NCI-H774 (cell line): ENCODE results near the gene ZNF74.

Source experiments
- DNase-seq: peaks from one replicate; lab custom pipeline; 2025; lab: John Stamatoyannopoulos, UW

The ZNF74 gene

DNA sequence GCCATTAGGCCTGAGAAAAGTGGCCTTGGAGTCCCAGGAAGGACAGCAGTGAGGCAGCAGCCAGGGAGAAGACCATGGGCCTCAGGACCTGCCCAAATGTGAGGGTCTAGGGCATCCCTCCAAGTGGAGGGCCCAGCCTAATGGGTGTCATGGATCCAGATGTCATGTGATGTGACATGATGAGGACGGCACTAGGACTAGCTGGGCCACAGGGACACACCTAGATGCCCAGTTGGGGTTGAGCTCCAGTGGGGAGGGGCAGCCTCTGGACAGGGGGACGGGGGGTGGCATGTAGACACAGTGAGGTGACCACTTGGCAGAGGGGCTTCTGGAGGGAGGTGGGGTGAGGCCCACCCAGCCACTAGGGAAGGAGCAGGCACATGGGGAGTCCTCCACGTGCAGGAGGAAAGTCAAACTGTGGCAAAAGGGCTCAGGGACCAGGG, 38.3 kb downstream of the ZNF74 start:
- DNase-seq, result no peak

DNA sequence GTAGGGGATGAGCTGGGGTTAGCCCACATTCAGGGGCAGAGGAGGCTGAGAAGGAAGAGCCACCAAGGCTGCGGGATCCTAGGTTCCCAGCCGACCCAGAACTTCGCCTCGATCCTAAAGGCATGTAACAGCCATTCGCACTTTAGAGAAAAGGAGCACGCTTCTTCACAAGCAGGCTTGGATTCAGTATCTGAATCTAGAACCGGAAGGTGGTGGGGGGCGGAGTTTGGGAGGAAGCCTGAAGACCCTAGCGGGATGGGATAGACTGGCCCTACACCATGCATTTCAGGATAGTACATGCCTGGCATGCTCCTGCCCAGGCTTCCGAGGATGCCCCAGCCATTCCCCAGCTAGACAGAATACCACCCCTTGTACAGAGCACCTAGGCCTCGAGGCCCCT, 39.2 kb downstream of the ZNF74 start:
- DNase-seq, result no peak

- DNase-seq, result no peak
Observed at GRCh38 chr22:20433686-20434241, 39.8 kb downstream of the ZNF74 start.

GRCh38 chr22:20434264-20434751, 40.4 kb downstream of the ZNF74 start:
- DNase-seq, result no peak

- no peak for DNase-seq
Observed at GRCh38 chr22:20434773-20435172, 40.8 kb downstream of the ZNF74 start.

DNA sequence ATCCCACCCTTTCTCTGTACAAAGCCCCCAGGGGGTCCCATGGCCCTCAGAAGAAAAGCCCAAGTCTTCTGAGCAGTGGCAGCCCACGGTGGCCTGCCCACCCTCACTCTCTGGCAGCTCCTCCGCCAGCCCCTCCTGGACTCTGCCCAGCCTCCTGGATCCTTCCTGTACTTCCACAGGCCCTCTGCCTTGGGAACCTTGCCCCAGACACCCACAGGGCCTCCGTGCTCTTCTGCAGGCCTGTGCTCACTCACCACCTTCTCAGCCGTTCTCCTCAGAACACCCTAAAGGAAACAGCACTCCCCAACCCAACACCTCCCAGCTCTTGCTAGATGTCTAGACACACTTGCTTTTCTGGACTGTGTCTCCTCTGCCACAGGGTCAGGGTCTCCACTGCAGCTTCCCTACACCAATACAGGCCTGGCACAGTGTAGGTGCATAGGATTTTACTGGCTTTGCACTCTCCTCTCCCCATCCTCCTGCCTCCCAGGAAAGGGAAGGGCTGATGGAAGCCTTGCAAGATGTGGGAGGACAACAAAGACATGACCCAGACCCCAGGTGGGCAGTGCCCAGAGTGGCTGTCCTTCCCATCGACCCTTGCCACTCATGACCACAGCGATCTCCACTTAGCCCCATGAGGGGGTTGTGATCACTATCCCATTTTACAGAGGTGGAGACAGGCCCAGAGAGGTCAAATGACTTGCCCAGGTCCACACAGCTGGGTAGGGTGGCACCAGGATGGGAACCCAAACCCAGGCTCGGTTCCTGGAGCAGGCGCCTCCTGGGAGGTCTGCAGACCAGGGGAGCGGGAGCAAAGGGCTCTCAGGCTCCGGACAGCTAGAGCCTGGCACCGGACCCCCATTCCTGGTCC, 41.7 kb downstream of the ZNF74 start:
- DNase-seq, result no peak

- no peak for DNase-seq
Observed at GRCh38 chr22:20436307-20436767, 42.4 kb downstream of the ZNF74 start.

DNA sequence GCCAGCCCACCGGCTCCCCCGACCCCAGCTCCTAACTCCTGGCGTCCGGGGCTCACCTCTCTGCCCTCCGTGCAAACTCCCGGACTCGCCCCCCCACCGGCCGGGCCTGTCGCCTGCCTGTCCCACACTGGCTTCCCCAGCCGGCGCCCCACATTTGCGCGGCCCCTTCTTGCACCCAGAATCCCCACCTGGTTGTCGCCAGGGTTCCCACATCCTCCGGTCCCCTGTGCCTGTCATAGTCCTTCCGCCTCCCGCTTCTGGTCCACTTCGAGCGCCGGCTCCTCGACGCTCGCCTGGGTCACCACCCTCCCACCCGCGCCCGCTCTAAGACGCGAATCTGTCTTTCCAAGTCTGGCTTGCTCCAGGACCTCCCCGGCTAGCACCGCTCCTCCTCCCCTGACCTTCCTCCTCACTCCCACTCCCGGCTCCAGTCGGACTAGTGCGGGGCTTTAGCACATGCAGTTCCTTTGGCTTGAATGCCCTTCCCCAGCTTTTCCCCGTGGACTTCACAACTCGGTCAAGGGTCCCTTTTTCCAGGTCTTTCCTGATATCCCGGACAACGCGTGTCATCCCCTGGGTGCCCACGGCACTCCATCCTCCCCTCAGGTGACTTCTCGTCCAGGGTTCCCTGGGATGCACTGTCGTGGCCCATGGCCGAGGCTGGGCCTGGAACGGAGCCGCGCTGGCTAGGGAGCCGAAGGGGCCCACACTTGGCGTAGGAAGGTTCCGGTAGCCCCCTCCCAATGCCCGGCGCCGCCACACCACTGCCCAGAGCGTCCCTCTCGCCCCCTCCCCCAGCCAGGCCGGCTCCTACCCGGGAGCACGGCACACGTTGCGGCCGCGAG, 43.0 kb downstream of the ZNF74 start:
- DNase-seq, result no peak

- no peak for DNase-seq
Observed at GRCh38 chr22:20437613-20438426, 43.9 kb downstream of the ZNF74 start, which contains the start of gene SCARF2. Gene SCARF2 (minus strand): TSS chr22:20437825. CDS start chr22:20437754, 71 bp downstream.

DNA sequence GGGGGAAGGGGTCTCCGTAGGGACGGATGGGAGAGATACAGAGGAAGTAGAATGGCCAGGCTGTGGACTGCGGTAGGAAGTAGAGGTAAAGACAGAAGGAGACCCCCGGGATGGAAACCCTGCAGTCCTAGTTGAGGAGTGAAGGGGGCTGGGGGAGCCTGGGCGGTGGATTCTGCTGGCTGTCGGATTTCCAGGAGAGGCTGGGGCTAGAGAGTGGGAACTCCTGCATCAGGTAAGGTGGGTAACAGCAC, 44.4 kb downstream of the ZNF74 start:
- no peak for DNase-seq

- DNase-seq, result no peak
Observed at GRCh38 chr22:20438678-20439492, 44.9 kb downstream of the ZNF74 start.

- no peak for DNase-seq
Observed at GRCh38 chr22:20439556-20439927, 45.6 kb downstream of the ZNF74 start.

DNA sequence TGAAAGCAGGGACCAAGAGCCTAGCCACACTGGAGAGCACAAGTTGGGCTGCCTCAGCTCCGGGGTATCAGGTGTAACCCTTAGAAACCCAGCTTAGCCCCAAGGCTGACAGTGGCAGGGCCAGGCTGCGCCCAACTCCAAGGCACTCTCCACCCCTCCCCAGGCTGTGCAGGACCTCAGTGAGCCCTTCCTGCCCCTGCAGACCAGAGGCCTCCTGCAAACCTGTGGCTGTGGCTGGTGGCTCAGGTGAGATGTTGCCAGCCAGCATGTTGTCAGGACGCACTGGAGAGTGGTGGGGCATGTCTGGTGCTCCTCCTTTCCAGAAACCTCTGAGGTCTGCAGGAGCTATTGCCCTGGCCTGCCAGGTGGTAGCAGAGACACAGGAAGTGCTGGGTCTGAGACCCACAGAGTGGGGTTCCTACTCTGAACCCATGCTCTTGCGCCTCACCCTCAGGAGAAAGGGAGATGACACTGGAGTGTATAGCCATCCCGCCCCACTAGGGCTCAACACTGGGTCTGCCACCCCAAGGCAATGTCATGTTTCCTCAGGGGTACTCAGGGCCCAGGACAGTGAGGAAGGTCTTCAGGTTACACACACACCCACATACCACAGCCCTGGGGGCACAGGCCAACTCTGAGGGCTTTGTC, 46.1 kb downstream of the ZNF74 start:
- DNase-seq, result no peak

DNA sequence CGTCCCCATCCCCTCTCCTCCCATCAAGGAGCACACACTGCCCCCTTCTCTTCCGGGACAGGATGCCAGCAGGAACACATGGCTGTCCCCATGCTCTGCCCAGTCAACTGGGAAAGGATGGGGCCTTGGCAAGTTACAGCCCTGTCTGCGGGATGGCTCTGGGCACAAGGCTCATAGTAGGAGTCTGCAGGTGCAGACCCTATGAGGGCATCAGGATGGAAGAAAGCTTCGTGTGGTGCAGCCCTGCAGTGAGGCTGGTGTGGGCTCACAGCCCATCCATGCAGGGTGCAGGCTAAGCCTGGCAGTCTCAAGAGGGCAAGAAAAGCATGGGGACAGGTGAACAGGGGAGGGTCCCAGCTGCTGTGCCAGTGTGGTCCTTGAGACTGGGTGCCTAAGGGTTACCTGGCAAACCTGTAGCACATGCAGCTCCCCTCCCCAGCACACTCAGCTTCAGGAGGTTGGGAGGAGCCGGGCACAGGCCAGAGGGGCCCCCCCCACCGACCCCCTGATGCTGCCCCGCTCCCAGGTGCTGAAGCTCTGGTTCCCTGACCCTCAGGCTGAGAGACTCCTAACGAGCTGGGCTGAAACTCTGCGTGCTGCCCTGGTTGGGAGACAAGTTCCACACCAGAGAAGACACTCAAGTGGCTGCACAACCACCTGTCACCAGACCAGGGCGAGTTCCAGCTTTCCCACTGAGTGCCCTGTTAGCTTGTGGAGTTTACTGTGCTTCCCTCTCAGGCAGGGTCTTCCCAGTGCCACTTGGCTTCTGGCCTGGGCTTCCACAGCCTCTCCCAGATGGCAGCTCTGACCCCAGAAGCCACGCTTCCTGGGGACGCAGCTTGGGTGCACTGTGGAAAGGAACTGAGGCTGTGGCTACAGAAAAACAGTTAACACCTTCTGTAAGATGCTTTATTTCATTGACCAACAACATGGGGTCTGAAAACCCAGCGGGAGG, 47.0 kb downstream of the ZNF74 start:
- DNase-seq, result no peak

DNA sequence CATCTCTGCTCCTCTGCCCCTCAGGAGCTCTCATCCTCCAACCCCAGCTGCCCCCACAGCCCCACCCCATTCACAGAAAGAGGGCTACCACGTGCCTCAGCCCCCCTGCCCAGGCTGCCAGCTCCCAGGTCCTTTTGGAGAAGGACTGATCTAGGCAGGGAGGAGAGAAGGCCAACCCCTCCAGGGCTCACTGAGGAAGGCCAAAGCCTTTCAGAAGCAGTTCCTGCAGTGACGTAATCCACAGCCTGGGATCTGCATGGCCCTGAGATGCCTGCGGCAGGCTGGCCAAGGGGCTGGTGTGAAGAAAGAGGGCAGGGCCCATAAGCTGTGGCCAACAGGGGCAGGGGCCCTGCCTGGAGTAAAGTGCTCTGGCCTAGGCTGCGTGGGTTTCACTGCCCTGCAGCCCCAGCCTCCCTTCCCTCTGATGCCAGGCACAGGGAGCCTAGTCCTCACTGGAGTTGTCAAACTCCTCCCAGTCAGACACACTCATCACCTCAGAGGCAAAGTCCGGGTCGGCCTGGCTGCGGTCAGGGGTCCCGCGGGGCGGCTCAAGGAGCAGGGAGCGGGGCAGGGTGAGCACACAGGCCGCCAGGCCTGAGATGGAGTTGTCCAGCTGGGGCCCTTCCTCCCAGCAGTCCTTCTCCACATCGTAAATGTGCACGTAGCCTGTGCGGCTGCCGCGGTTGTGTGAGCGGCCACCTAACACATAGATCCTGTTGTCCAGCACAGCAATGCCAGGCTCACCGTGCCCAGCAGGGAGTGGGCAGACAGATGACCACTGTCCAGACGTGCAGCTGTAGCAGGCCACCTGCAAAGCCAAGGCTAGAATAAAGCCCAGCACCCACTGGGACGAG, 47.9 kb downstream of the ZNF74 start:
- DNase-seq, result no peak

DNA sequence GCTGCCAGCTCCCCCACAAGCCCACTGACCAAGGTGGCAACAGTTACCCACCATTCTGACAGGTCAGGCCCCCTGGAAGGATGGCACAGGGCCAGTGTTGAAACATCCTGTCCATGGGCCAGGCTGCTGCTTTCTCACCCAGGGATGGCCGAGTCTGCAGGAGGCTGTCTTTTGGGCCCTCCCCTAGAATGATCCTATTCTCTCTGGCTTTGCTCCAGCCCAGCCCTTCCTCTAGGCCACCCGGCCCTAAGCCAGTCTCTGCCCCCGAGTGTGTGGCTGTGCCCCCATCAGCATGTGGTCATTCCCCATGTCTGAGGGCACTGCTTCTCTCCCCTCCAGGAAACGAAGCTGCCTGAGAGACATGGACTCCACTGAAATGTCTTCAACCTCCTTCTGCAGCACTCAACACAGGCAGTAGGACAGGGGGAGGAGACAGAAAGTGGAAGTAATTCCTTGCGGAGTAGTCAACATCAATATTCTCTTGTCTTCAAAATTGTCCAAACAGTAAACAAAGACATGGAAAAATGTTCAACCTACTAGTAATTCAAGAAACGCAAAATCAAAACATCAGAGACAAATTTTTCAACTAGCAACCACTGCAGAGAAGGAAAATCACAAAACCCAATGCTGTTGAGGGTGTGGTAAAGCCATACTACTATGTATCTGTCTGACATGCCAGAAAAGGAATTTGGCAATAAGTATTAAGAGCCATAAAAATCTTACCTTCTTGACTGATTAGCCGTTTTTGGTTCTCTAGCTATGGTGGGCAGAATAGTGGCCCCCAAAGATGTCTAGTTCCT, 48.7 kb downstream of the ZNF74 start:
- no peak for DNase-seq

DNA sequence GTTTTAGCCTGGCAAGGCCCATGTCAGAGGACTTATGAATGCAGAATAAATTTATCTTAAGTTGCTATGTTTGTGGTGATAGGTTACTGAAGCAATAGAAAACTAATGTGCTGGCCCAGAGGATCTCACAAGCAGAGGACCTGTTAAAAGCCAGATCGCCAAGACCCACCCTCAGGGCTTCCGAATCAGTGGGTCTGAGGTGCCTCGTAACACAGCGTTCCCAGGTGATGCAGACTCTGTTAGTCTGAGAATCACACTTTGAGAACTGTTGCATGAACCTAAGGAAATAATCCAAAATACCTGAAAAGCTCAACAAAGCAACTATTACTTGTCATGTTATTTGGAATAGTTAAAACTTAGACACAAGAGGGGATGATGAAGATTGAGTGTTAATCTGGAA, 50.4 kb downstream of the ZNF74 start:
- no peak for DNase-seq
